ENCODE results near the gene TESK2.

Gene TESK2

DNA sequence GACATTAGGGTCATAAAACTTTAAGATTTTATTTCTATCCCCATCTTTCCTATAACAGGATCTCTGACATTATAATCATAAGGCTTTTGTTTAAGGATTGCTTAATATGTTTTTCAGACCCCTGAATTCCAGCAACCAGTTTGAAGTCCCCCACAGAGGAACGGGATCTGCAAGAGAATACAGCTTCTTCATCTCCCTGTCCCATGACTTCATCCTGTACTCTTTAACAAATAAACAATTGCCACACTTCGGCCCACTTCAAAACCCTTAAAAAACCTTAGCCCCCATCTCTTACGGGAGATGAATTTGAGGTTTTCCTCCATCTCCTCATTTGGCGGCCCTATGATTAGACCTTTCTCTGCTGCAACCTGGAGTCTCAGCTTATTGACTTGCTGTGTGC is 35.8 kb downstream of the TESK2 start:
- no peak overlapping the region for H3K4me3 ChIP-seq (ENCODE audit: low read depth, low read length)

GRCh38 chr1:45454464-45454863 is 36.5 kb downstream of the TESK2 start:
- no peak overlapping the region for H3K4me3 ChIP-seq (ENCODE audit: low read depth, low read length)
- TF ChIP-seq CTCF (IDR thresholded peaks at IDR 0.05; ENCODE audit: borderline replicate concordance, insufficient read depth, low read depth, low read length): no peak

More for the DNA sequence above, 35.8 kb downstream of the TESK2 start:
- TF ChIP-seq CTCF (IDR thresholded peaks at IDR 0.05; ENCODE audit: borderline replicate concordance, insufficient read depth, low read depth, low read length): no peak

DNA sequence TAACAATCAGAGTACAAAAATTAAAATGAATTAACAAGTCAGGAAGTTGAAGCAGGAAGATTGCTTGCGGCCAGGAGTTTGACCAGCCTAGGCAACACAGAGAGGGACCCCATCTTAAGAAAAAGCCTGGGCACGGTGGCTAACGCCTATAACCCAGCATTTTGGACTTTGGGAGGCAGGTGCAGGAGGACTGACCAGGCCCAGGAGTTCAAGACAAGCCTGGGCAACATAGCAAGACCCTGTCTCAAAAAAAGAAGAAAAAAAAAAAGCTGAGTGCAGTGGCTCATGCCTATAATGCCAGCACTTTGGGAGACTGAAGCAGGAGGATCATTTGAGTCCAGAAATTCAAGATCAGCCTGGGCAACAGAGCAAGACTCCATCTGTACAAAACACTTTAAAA is 38.5 kb downstream of the TESK2 start:
- no peak overlapping the region for H3K4me3 ChIP-seq (ENCODE audit: low read depth, low read length)
- TF ChIP-seq CTCF (IDR thresholded peaks at IDR 0.05; ENCODE audit: borderline replicate concordance, insufficient read depth, low read depth, low read length): no peak

DNA sequence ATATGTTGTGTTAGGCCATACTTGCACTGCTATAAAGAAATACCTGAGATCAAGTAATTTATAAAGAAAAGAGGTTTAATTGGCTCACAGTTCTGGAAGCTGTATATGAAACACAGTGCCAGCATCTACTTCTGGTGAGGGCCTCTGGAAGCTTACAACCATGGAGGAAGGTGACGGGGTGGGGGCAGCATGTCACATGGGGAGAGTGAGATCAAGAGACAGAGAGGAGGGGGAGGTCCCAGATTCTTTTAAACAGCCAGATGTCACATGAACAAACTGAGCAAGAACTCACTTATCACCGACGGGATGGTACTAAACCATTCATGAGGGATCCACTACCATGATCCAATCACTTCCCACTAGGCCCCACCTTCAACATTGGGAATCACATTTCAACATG is 42.6 kb downstream of the TESK2 start:
- no peak overlapping the region for H3K4me3 ChIP-seq (ENCODE audit: low read depth, low read length)
- TF ChIP-seq CTCF (IDR thresholded peaks at IDR 0.05; ENCODE audit: borderline replicate concordance, insufficient read depth, low read depth, low read length): no peak

DNA sequence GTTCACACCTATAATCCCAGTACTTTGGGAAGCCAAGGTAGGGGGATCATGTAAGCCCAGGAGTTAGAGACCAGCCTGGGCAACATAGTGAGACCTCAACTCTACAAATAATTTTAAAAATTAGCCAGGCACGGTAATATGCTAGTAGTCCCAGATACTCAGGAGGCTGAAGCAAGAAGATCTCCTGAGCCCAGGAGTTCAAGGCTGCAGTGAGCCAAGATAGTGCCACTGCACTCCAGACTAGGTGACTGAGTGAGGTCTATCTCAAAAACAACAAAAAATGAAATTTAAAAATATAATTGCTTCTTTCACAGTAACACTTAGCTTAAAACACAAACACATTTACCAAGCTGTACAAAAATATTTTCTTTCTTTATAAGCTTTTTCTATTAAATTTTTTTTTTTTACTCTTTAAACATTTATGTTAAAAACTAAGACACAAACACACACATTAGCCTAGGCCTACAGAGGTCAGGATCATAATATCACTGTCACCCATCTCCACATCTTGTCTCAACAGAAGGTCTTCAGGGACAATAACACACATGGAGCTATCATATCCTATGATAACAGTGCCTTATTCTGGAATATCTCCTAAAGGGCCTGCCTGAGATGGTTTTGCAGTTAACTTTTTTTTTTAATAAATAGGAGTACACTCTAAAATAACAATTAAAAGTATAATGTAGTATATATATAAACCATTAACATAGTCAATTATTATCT is 43.9 kb downstream of the TESK2 start:
- TF ChIP-seq CTCF (IDR thresholded peaks at IDR 0.05; ENCODE audit: borderline replicate concordance, insufficient read depth, low read depth, low read length): no peak
- H3K4me3 ChIP-seq (ENCODE audit: low read depth, low read length): no peak overlapping the region

- TF ChIP-seq CTCF (IDR thresholded peaks at IDR 0.05; ENCODE audit: borderline replicate concordance, insufficient read depth, low read depth, low read length): no peak
- H3K4me3 ChIP-seq (ENCODE audit: low read depth, low read length): no peak overlapping the region
Observed at GRCh38 chr1:45446530-45446929, 44.4 kb downstream of the TESK2 start.

- TF ChIP-seq CTCF (IDR thresholded peaks at IDR 0.05; ENCODE audit: borderline replicate concordance, insufficient read depth, low read depth, low read length): no peak
- no peak overlapping the region for H3K4me3 ChIP-seq (ENCODE audit: low read depth, low read length)
Observed at GRCh38 chr1:45444609-45445131, 46.3 kb downstream of the TESK2 start.

Measured in GM12875 (cell line).